ENCODE measurements around the gene IFNA2.

- TF ChIP-seq CTCF (IDR thresholded peaks at IDR 0.05; ENCODE audit: low read length) (no peak), EZH2phosphoT487 (IDR thresholded peaks at IDR 0.05; ENCODE audit: low read length) (no peak)
Measured at GRCh38 chr9:21336457-21336856, 48.7 kb downstream of the IFNA2 start.

Data from MM.1S (cell line).